HG03354 (cell line): ENCODE results near the gene MEGF11.
"Not testable (repeated sequence)": the region's sequence is repeated elsewhere in the genome, so short reads cannot be mapped to it uniquely, and the experiment has no call there.

Source experiments
- ATAC-seq: cut with Tn5 transposase; IDR thresholded peaks from one replicate; pipeline ENCODE4 v1.9.1; 2021; ENCODE audit warnings: mild to moderate bottlenecking; ENCODE audit not compliant: unreplicated experiment, poor library complexity, severe bottlenecking

Gene MEGF11

DNA sequence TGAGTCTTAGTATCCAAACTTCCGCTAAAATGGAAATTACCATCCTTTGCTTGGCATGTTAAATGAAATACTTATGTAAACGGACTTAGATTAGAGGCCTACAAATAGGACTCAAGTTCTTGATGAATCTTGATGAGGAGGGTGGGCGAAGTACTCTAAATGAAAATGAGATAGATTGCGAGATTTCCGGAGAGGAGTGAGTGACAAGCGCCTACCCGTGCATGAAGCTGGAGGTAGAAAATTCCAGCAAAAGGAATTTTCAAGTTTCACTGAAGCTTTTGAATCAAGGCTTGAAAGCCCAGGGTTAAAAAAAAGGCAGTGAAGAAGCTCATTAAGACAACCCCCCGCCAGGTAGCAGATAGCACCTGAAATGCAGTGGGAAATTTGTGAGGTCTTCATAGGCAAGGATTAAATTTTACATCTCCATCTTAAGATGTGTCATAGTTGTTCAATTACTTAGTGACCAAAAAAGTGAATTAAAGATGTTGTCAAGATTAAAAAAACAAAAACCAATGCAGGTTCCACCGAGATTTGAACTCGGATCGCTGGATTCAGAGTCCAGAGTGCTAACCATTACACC lies 384.9 kb downstream of the MEGF11 start:
- ATAC-seq: no peak

DNA sequence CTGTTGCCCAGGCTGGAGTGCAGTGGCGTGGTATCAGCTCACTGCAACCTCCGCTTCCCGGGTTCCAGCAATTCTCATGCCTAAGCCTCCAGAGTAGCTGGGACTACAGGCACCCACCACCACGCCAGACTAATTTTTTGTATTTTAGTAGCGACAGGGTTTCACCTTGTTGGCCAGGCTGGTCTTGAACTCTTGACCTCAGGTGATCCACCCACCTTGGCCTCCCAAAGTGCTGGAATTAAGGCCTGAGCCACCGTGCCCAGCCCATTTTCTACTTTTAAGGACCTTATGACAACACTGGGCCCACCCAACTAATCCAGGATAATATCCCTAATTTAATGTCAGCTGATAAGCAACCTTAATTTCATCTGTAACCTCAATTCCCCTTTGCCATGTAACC lies 385.6 kb downstream of the MEGF11 start:
- not testable (repeated sequence) for ATAC-seq

DNA sequence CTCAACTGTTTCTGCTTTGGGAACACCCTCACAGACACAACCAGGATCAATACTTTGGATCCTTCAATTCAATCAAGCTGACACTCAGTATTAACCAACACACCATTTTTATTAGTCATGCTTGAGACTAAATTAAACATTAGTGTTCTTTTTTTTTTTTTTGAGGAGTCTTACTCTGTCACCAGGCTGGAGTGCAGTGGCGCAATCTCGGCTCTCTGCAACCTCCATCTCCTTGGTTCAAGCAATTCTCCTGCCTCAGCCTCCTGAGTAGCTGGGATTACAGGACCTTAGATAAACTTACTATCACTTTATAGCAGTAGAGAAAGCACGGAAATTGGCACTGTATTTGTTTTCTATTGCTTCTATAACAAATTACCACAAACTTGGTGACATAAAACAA lies 386.3 kb downstream of the MEGF11 start:
- no peak for ATAC-seq

- no peak for ATAC-seq
These were observed 390.4 kb downstream of the MEGF11 start for GRCh38 chr15:65863106-65863505.

GRCh38 chr15:65862682-65863081 lies 390.9 kb downstream of the MEGF11 start:
- ATAC-seq: peak; percentile 85

GRCh38 chr15:65857718-65858402 lies 395.7 kb downstream of the MEGF11 start:
- no peak for ATAC-seq

DNA sequence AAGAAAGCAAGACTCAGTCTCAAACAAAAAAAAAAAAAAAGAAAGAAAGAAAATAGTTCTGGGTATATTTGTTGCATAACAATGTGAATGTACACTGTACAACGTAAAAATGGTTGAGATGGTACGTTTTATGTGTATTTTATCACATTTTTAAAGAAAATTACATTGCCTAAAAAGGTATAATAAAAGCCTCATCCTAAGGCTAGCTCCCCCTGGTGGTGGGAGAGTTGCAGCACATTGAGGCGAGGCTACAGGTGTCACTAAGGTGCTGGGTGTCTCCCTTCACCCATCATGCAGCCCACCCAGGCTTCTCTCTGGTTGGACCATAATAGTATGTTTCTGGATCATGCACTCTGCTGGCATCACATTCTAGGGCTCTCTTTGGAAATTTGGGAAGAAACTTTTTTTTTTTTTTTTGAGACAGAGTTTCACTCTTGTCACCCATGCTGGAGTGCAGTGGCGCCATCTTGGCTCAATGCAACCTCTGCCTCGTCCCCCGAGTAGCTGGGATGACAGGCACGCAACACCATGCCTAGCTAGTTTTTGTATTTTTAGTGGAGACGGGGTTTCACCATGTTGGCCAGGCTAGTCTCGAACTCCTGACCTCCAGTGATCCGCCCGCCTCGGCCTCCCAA lies 396.6 kb downstream of the MEGF11 start:
- peak; percentile 48 for ATAC-seq

DNA sequence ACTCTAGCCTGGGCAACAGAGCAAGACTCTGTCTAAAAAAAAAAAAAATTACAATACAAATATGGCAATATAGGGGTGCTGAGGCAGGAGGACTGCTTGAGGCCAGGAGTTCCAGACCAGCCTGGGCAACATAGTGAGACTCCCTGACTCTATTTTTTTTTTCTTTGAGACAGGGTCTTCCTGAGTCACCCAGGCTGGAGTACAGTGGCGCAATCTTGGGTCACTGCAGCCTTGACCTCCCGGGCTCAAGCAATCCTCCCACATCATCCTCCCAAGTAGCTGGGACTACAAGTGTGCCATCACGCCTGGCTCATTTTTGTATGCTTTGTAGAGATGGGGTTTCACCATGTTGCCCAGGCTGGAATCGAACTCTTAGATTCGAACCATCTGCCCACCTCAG lies 401.6 kb downstream of the MEGF11 start:
- no peak for ATAC-seq

- no peak for ATAC-seq
These were observed 405.6 kb downstream of the MEGF11 start for GRCh38 chr15:65847989-65848388.

DNA sequence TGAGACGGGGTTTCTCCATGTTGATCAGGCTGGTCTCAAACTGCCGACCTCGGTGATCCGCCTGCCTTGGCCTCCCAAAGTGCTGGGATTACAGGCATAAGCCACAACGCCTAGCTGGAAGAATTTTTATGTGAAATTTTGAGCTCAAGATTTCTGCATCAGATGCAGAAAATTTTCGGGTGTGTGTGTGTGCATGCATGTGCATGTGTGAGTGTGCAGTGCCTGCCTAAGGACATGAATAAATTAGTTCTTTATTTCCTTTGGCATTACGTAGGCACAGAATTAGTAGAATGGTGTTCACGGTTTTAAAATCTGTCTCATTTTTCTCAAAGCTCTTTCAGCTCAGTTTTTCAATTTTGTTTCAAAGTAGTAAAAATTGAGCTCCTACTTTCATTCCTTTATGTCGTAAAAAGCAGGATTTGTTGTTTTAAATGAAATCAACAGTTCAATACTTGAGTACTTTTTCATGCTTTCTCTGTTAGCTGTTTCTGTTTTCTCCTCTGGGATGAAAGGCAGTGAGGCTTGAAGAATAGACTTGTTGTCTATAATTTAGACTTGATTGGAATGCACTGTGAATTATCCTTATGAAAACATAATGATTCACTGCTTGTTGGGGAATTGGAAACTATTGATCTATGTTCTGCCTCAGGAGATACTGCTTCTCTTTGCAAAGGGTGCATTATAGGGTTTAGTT lies 407.6 kb downstream of the MEGF11 start:
- ATAC-seq: no peak
